Upper lobe of right lung (tissue), 1 donor: ENCODE measurements around the gene NAA10. TPM values are rescaled to one million over a fixed set of nuclear protein-coding genes. Genes with fewer than 3 reads are reported as not detected.
"Not testable (repeated sequence)": the region's sequence is repeated elsewhere in the genome, so short reads cannot be mapped to it uniquely, and the experiment has no call there.

Experiments used
- ATAC-seq: fragments of 200-7000 bp; cut with Tn5 transposase; one replicate; pipeline ENCODE4 v1.9.1; 2020; ENCODE audit warnings: mild to moderate bottlenecking, moderate library complexity
- DNase-seq: peaks from one replicate; pipeline ENCODE4 v3.0.0-alpha.2; 2020
- H3K27ac ChIP-seq: fragments of 200-600 bp; one replicate; pipeline ENCODE4 v1.8.0; 2022
- H3K27me3 ChIP-seq: fragments of 200-600 bp; one replicate; pipeline ENCODE4 v1.8.0; 2022; ENCODE audit warnings: mild to moderate bottlenecking
- H3K36me3 ChIP-seq: fragments of 200-600 bp; one replicate; pipeline ENCODE4 v1.8.0; 2022
- H3K4me1 ChIP-seq: fragments of 200-600 bp; one replicate; pipeline ENCODE4 v1.8.0; 2022
- H3K4me3 ChIP-seq: fragments of 200-600 bp; one replicate; pipeline ENCODE4 v1.8.0; 2022; ENCODE audit warnings: mild to moderate bottlenecking
- H3K9me3 ChIP-seq: fragments of 200-600 bp; one replicate; pipeline ENCODE4 v1.8.0; 2022
- CTCF ChIP-seq: fragments of 200-600 bp; IDR thresholded peaks from one replicate; pipeline ENCODE4 v1.8.0; 2022; ENCODE audit warnings: antibody characterized with exemption
- intact Hi-C: fragments of 100-400 bp; cut with DNase I; formaldehyde crosslinking; loops from one replicate; pipeline ENCODE4 v1.11.0; 2022
- long read RNA-seq: library from polyadenylated mRNA; unstranded; transcript quantifications from one replicate; pipeline ENCODE4 v2.0.0, GENCODE V29; 2021
- total RNA-seq: library from RNA; stranded (reverse); fragmentation: NEBNext Ultra II Directional; extraction: Animal tissue kit (Norgen Biotek cat#: 25700); gene quantifications from one replicate; pipeline ENCODE4 v1.2.1, GENCODE V29; 2021
- donor health status: DM: no; HTN: yes; CAD: no; lungs with severe emphysema.

The NAA10 gene
- 84.6 TPM for total RNA-seq
- long read RNA-seq, transcript NAA10-201 (7 exons, 837 nt), result minor isoform, 5 of 71 reads
- long read RNA-seq, transcript NAA10-208 (8 exons, 1,772 nt), result major isoform, 37 of 71 reads
- long read RNA-seq, transcript NAA10-209 (7 exons, 1,080 nt), result minor isoform, 7 of 71 reads
- long read RNA-seq, partial matches to known transcripts, result 3 of 71 reads
- long read RNA-seq, other reads (novel, unspliced or antisense), result 13 of 71 reads

DNA sequence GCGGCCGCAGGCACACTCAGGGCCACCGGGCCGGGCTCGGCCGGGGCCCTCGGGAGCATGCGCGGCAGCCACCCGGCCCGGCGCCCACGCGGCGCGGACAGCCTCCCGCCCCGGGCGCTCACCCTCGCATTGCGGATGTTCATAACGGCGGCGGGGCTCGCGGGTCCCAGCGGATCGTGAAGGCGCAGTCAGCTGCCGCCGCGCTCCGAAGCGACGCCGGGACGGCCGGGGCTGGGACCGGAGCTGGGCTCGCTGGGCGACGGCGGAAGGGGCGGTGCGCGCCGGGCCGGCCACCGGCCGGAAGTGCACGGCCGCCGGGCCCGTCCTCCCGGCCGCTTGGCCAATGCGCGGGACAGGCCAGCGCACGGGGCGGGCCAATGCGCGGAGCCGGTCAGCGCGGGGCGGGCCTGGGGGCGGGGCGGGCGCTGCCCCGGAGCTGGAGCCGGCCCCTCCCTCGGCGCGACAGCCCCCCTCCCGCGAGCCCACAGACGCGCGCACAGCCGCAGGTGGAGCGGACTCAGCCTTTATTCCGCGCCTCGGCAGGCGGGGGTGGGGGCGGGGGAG, at the start of gene NAA10:
Gene NAA10, minus strand, starts transcription at position 276 of the 564 bp plus-strand sequence. Its CDS starts 133 bp downstream, at position 143.
- intact Hi-C loops, result no loop called here
- peak; percentile 98 for ATAC-seq
- peak within 1 kb of the TSS; percentile 55 for H3K27ac ChIP-seq

GRCh38 chrX:153983321-153983801, 48.5 kb upstream of the NAA10 start:
- peaks cover 6% of the 10 kb centered on the region for H3K4me1 ChIP-seq
- DNase-seq, result no peak
- no peak for TF ChIP-seq CTCF
- no peaks in the 10 kb centered on the region for H3K9me3 ChIP-seq
- ATAC-seq, result no peak
- H3K27me3 ChIP-seq, result no peaks in the 10 kb centered on the region
- intact Hi-C loops, result no loop called here
- H3K36me3 ChIP-seq, result no peaks in the 10 kb centered on the region
- no peak overlapping the region for H3K4me3 ChIP-seq
- no peak overlapping the region for H3K27ac ChIP-seq

More for the DNA sequence above, at the start of gene NAA10:
- Histone ChIP-seq H3K36me3 (peaks cover 12% of the 10 kb centered on the region), H3K9me3 (no peaks in the 10 kb centered on the region), H3K27me3 (no peaks in the 10 kb centered on the region), H3K4me3 (peak within 1 kb of the TSS; percentile 61), H3K4me1 (peaks cover 3% of the 10 kb centered on the region)
- TF ChIP-seq CTCF, result no peak
- peak; percentile 86 for DNase-seq

GRCh38 chrX:153981771-153982533, 47.1 kb upstream of the NAA10 start:
- H3K27ac ChIP-seq, result peak overlapping the region; percentile 24
- peak; percentile 71 for DNase-seq
- H3K27me3 ChIP-seq, result no peaks in the 10 kb centered on the region

GRCh38 chrX:153981231-153981630, 46.4 kb upstream of the NAA10 start:
- no peak overlapping the region for H3K4me3 ChIP-seq
- no peak for TF ChIP-seq CTCF
- no peak for ATAC-seq
- H3K27ac ChIP-seq, result no peak overlapping the region
- H3K4me1 ChIP-seq, result peaks cover 6% of the 10 kb centered on the region
- H3K27me3 ChIP-seq, result no peaks in the 10 kb centered on the region
- H3K9me3 ChIP-seq, result no peaks in the 10 kb centered on the region
- intact Hi-C loops, result no loop called here
- no peaks in the 10 kb centered on the region for H3K36me3 ChIP-seq
- no peak for DNase-seq

More at GRCh38 chrX:153981771-153982533, 47.1 kb upstream of the NAA10 start:
- ATAC-seq, result peak; percentile 74
- Histone ChIP-seq H3K4me3 (no peak overlapping the region), H3K9me3 (no peaks in the 10 kb centered on the region), H3K36me3 (no peaks in the 10 kb centered on the region), H3K4me1 (peaks cover 6% of the 10 kb centered on the region)
- intact Hi-C loops, result no loop called here
- TF ChIP-seq CTCF, result no peak

- peak; percentile 20 for ATAC-seq
- H3K4me3 ChIP-seq, H3K27ac ChIP-seq, intact Hi-C loops, H3K36me3 ChIP-seq, H3K9me3 ChIP-seq, DNase-seq, H3K4me1 ChIP-seq, H3K27me3 ChIP-seq: not testable (repeated sequence)
Measured at GRCh38 chrX:153980394-153980793, 45.6 kb upstream of the NAA10 start.
